HEK293 (cell line): ENCODE results near the gene PSAT1.

Experiments
- CTCF ChIA-PET: fragments of 350-600 bp; formaldehyde crosslinking; extraction: SDS; loops from one replicate; lab custom pipeline; 2021; ENCODE audit warnings: antibody characterized with exemption; lab: Yijun Ruan, JAX
- POLR2A ChIA-PET: fragments of 300-600 bp; formaldehyde crosslinking; extraction: SDS; loops from one replicate; lab custom pipeline; 2020; ENCODE audit warnings: antibody characterized with exemption, inconsistent platforms; lab: Yijun Ruan, JAX
- H3K27ac ChIP-seq: fragments of 200-500 bp; sonication (Bioruptor generic); 2 replicates; pipeline ENCODE4 v1.5.1; 2014; ENCODE audit warnings: low read depth, low read length, control low read depth, inconsistent platforms; ENCODE audit errors: extremely low read depth
- H3K36me3 ChIP-seq, 2 experiments: fragments of 200-500 bp in 1 of 2; sonication (Bioruptor generic) in 1 of 2; 1 replicate in 1 of 2; 2 replicates in 1 of 2; pipeline ENCODE4 v1.5.1; 2014 to 2017; ENCODE audit warnings: inconsistent platforms in 2 of 2, low read length in 2 of 2; ENCODE audit not compliant: control insufficient read depth in 2 of 2, insufficient read depth in 1 of 2
- H3K4me1 ChIP-seq: fragments of 200-500 bp; sonication (Bioruptor generic); 2 replicates; pipeline ENCODE4 v1.5.1; 2014; ENCODE audit warnings: mild to moderate bottlenecking, low read length, inconsistent platforms; ENCODE audit not compliant: control insufficient read depth, insufficient read depth
- H3K4me3 ChIP-seq: 2 replicates; pipeline ENCODE4 v1.5.1; 2011; ENCODE audit warnings: low read depth, mild to moderate bottlenecking, control low read depth, low read length, moderate library complexity
- H3K9me3 ChIP-seq: fragments of 200-500 bp; sonication (Bioruptor generic); 2 replicates; pipeline ENCODE4 v1.5.1; 2014; ENCODE audit warnings: low read depth, low read length, inconsistent platforms; ENCODE audit not compliant: control insufficient read depth, insufficient read depth
- BCL11B ChIP-seq: fragments of 450-650 bp; formaldehyde crosslinking; IDR thresholded peaks from 2 replicates; pipeline ENCODE4 v1.5.1; 2016; ENCODE audit warnings: low read depth, missing biosample characterization, missing genetic modification characterization
- GFI1B ChIP-seq: fragments of 450-650 bp; formaldehyde crosslinking; IDR thresholded peaks from 2 replicates; pipeline ENCODE4 v1.5.1; 2016; ENCODE audit warnings: missing biosample characterization, missing genetic modification characterization
- IKZF3 ChIP-seq: fragments of 450-650 bp; IDR thresholded peaks from 2 replicates; pipeline ENCODE4 v1.5.0; 2018; ENCODE audit warnings: missing biosample characterization, mild to moderate bottlenecking, missing genetic modification characterization, moderate library complexity
- INSM2 ChIP-seq: fragments of 450-650 bp; formaldehyde crosslinking; IDR thresholded peaks from 2 replicates; pipeline ENCODE4 v1.5.1; 2016; ENCODE audit warnings: missing biosample characterization, missing genetic modification characterization
- KLF10 ChIP-seq: fragments of 450-650 bp; IDR thresholded peaks from 2 replicates; pipeline ENCODE4 v1.5.1; 2018; ENCODE audit warnings: missing biosample characterization, mild to moderate bottlenecking, missing genetic modification characterization
- PBX3 ChIP-seq: sonication (generic); formaldehyde crosslinking; IDR thresholded peaks from 2 replicates; pipeline ENCODE4 v1.8.1; 2022; ENCODE audit warnings: mild to moderate bottlenecking, moderate library complexity, missing genetic modification reagents
- REPIN1 ChIP-seq: fragments of 450-650 bp; formaldehyde crosslinking; IDR thresholded peaks from 2 replicates; pipeline ENCODE4 v1.5.1; 2017; ENCODE audit warnings: missing biosample characterization, missing genetic modification characterization, low read depth
- ZFP37 ChIP-seq: fragments of 450-650 bp; formaldehyde crosslinking; IDR thresholded peaks from 2 replicates; pipeline ENCODE4 v1.5.1; 2016; ENCODE audit warnings: missing biosample characterization, missing genetic modification characterization
- ZNF146 ChIP-seq: fragments of 450-650 bp; formaldehyde crosslinking; IDR thresholded peaks from 2 replicates; pipeline ENCODE4 v1.5.1; 2016; ENCODE audit warnings: missing biosample characterization, missing genetic modification characterization
- ZNF2 ChIP-seq: fragments of 450-650 bp; formaldehyde crosslinking; IDR thresholded peaks from 2 replicates; pipeline ENCODE4 v1.5.1; 2016; ENCODE audit warnings: missing biosample characterization, missing genetic modification characterization
- ZNF362 ChIP-seq: fragments of 450-650 bp; formaldehyde crosslinking; IDR thresholded peaks from 2 replicates; pipeline ENCODE4 v1.5.1; 2016; ENCODE audit warnings: missing biosample characterization, missing genetic modification characterization
- ZNF398 ChIP-seq: fragments of 450-650 bp; formaldehyde crosslinking; IDR thresholded peaks from 2 replicates; pipeline ENCODE4 v1.5.1; 2017; ENCODE audit warnings: missing biosample characterization, missing genetic modification characterization
- ZNF426 ChIP-seq: fragments of 450-650 bp; formaldehyde crosslinking; IDR thresholded peaks from 2 replicates; pipeline ENCODE4 v1.5.1; 2017; ENCODE audit warnings: missing biosample characterization, missing genetic modification characterization, mild to moderate bottlenecking, inconsistent platforms, moderate library complexity
- ZNF48 ChIP-seq: fragments of 450-650 bp; formaldehyde crosslinking; IDR thresholded peaks from 2 replicates; pipeline ENCODE4 v1.5.1; 2016; ENCODE audit warnings: missing biosample characterization, missing genetic modification characterization
- ZNF501 ChIP-seq: fragments of 450-650 bp; formaldehyde crosslinking; IDR thresholded peaks from 2 replicates; pipeline ENCODE4 v1.5.1; 2016; ENCODE audit warnings: missing biosample characterization, missing genetic modification characterization
- ZNF610 ChIP-seq: fragments of 450-650 bp; formaldehyde crosslinking; IDR thresholded peaks from 2 replicates; pipeline ENCODE4 v1.5.1; 2016; ENCODE audit warnings: missing biosample characterization, missing genetic modification characterization, borderline replicate concordance
- ZNF670 ChIP-seq: fragments of 450-650 bp; formaldehyde crosslinking; IDR thresholded peaks from 2 replicates; pipeline ENCODE4 v1.5.1; 2016; ENCODE audit warnings: missing biosample characterization, missing genetic modification characterization, low read depth
- ZNF776 ChIP-seq: fragments of 450-650 bp; formaldehyde crosslinking; IDR thresholded peaks from 2 replicates; pipeline ENCODE4 v1.5.0; 2017; ENCODE audit warnings: missing biosample characterization, missing genetic modification characterization, borderline replicate concordance
- ZSCAN23 ChIP-seq: fragments of 450-650 bp; formaldehyde crosslinking; IDR thresholded peaks from 2 replicates; pipeline ENCODE4 v1.5.1; 2016; ENCODE audit warnings: missing biosample characterization, missing genetic modification characterization
- TF ChIP-seq, protein P1 (sequence below): fragments of 450-650 bp; formaldehyde crosslinking; IDR thresholded peaks from 2 replicates; pipeline ENCODE4 v1.5.1; 2016; ENCODE audit warnings: missing biosample characterization, missing genetic modification characterization

Gene PSAT1

DNA sequence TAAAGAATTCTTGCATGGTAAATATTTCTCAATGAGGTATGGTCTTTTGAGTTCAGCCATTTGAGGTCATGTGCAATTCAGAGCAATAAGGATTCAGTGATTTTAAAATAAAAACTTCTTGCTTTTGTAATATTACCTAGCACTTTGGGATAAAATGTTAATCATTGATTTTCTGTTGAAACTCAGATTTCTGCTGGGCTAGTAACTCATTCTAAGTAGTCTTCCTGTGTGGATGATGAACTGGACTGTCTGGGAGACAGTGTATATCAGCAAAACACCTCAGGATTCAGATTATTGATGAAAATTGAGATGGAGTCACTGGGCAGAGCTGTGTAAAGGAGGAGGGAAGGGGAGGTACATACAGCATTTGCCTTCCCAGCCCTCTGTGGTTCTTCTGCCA is 10.8 kb upstream of the PSAT1 start:
- no peaks in the 10 kb centered on the region; a peak in 1 of 3 replicates for H3K36me3 ChIP-seq
- ChIA-PET POLR2A (no interaction called here), CTCF (no interaction called here)
- H3K9me3 ChIP-seq: no peaks in the 10 kb centered on the region
- H3K27ac ChIP-seq: no peak overlapping the region
- H3K4me3 ChIP-seq: no peak overlapping the region
- H3K4me1 ChIP-seq: no peaks in the 10 kb centered on the region
- TF ChIP-seq, protein P1, sequence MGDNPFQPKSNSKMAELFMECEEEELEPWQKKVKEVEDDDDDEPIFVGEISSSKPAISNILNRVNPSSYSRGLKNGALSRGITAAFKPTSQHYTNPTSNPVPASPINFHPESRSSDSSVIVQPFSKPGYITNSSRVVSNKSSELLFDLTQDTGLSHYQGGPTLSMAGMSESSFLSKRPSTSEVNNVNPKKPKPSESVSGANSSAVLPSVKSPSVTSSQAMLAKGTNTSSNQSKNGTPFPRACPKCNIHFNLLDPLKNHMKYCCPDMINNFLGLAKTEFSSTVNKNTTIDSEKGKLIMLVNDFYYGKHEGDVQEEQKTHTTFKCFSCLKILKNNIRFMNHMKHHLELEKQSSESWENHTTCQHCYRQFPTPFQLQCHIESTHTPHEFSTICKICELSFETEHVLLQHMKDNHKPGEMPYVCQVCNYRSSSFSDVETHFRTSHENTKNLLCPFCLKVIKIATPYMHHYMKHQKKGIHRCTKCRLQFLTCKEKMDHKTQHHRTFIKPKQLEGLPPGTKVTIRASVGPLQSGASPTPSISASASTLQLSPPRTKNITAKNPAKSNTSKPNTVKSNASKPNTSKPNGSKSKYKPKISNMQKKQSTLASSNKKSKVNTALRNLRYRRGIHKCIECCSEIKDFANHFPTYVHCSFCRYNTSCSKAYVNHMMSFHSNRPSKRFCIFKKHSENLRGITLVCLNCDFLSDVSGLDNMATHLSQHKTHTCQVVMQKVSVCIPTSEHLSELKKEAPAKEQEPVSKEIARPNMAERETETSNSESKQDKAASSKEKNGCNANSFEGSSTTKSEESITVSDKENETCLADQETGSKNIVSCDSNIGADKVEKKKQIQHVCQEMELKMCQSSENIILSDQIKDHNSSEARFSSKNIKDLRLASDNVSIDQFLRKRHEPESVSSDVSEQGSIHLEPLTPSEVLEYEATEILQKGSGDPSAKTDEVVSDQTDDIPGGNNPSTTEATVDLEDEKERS (tag by site-specific recombination): no peak
- TF ChIP-seq ZSCAN23: no peak
- TF ChIP-seq ZNF776 (tag by site-specific recombination): no peak
- TF ChIP-seq, all 188 proteins: peak for 0

GRCh38 chr9:78286946-78287388 is 10.0 kb upstream of the PSAT1 start:
- ChIA-PET POLR2A (no interaction called here), CTCF (no interaction called here)
- no peak for TF ChIP-seq IKZF3
- no peak for TF ChIP-seq ZFP37 (tag by site-specific recombination)
- TF ChIP-seq INSM2 (tag by site-specific recombination): no peak
- TF ChIP-seq BCL11B: no peak
- no peak for TF ChIP-seq ZNF362
- TF ChIP-seq ZSCAN23: no peak
- TF ChIP-seq ZNF398 (tag by site-specific recombination): no peak
- no peak for TF ChIP-seq GFI1B (tag by site-specific recombination)
- TF ChIP-seq ZNF610 (tag by site-specific recombination): no peak
- no peak for TF ChIP-seq KLF10
- TF ChIP-seq ZNF48: no peak
- TF ChIP-seq ZNF2 (tag by site-specific recombination): no peak
- no peak for TF ChIP-seq ZNF146 (tag by site-specific recombination)
- TF ChIP-seq ZNF426 (tag by site-specific recombination): no peak
- TF ChIP-seq ZNF501: no peak
- no peak for TF ChIP-seq REPIN1 (tag by site-specific recombination)
- TF ChIP-seq PBX3 (CRISPR knock-in tag): no peak
- TF ChIP-seq ZNF670 (tag by site-specific recombination): no peak
- Histone ChIP-seq H3K9me3 (no peaks in the 10 kb centered on the region), H3K4me1 (no peaks in the 10 kb centered on the region), H3K36me3 (no peaks in the 10 kb centered on the region; a peak in 1 of 3 replicates), H3K4me3 (no peak overlapping the region), H3K27ac (no peak overlapping the region)
